ENCODE results near the gene BRF1. TPM values are rescaled to one million over a fixed set of nuclear protein-coding genes. Genes with fewer than 3 reads are reported as not detected.

Gene BRF1
- total and polyA plus RNA-seq, 2 of the 13 experiments (the other 11 are each of a cell fraction or from before 2014, with no cell fraction given), result 5.1 to 11.0 TPM

- TF ChIP-seq RXRA (CRISPR knock-in tag; IDR thresholded peaks at IDR 0.05) (no peak), RELA (CRISPR knock-in tag; IDR thresholded peaks at IDR 0.05) (no peak), ZNF740 (CRISPR knock-in tag; IDR thresholded peaks at IDR 0.05) (no peak)
Observed at GRCh38 chr14:105249182-105250007, 51.4 kb downstream of the BRF1 start (continued).

GRCh38 chr14:105248368-105249181, 52.2 kb downstream of the BRF1 start, which contains the start of gene BTBD6:
TSS of gene BTBD6 (plus strand) at chr14:105248533. CDS start at chr14:105248712, 179 bp downstream.
- CTCF ChIA-PET (ENCODE audit: low intra/inter-chr PET ratio, low total read pairs), result no interaction called here
- ATAC-seq, result no peak
- H3K36me3 ChIP-seq (replicated peaks in 1 of 2; ENCODE audit: control insufficient read depth in 1 of 2, insufficient read depth in 2 of 2, low read length in 2 of 2), result peaks cover 10 to 27% of the 10 kb centered on the region in 2 experiments

More at GRCh38 chr14:105248368-105249181, 52.2 kb downstream of the BRF1 start, which contains the start of gene BTBD6:
- Histone ChIP-seq H3K4me3 (replicated peaks in 1 of 3; ENCODE audit: insufficient read depth in 1 of 3, low read depth in 2 of 3, low read length in 3 of 3) (no peak within 1 kb of the TSS), H3K27ac (ENCODE audit: extremely low read length, insufficient read depth, low read length) (no peak within 1 kb of the TSS), H3K9me3 (ENCODE audit: low read length) (no peaks in the 10 kb centered on the region), H4K20me1 (ENCODE audit: insufficient read depth, low read length) (no peaks in the 10 kb centered on the region), H3K9ac (ENCODE audit: insufficient read depth, low read depth, low read length) (no peak within 1 kb of the TSS), H3K4me1 (ENCODE audit: insufficient read depth, low read length) (no peaks in the 10 kb centered on the region), H3K4me2 (ENCODE audit: low read depth, low read length) (no peak within 1 kb of the TSS), H2AFZ (ENCODE audit: low read length) (no peak within 1 kb of the TSS), H3K79me2 (ENCODE audit: insufficient read depth, low read length) (no peaks in the 10 kb centered on the region), H3K27me3 (ENCODE audit: control insufficient read depth in 1 of 2, insufficient read depth in 2 of 2, low read length in 2 of 2) (no peaks in the 10 kb centered on the region)
- in situ Hi-C loops (cut with HindIII; ENCODE audit: extremely low pct_ligation_motif_present, low pct_unique_long_range_greater_than_20kb) (no loop called here), intact Hi-C loops (cut with micrococcal nuclease; ENCODE audit: unreplicated experiment) (no loop called here)
- no TSS peak for BruUV-seq (replicated peaks)
- 99% methylated on average over 82 of the region's 130 CpGs for WGBS (ENCODE audit: low lambda C conversion rate)
- FAIRE-seq (no peak), DNase-seq (ENCODE audit: low spot score) (no peak)
- TF ChIP-seq STAG1 (CRISPR knock-in tag; IDR thresholded peaks at IDR 0.05), result no peak
- no peak for TF ChIP-seq ATF3 (CRISPR knock-in tag; IDR thresholded peaks at IDR 0.05)
- TF ChIP-seq RNF2 (conservative IDR thresholded peaks at IDR 0.05; ENCODE audit: low read depth), result no peak
- TF ChIP-seq ZNF331 (CRISPR knock-in tag; IDR thresholded peaks at IDR 0.05), result no peak
- no peak for TF ChIP-seq CENPT (CRISPR knock-in tag; IDR thresholded peaks at IDR 0.05; ENCODE audit: low read depth)
- no peak for TF ChIP-seq NFATC3 (CRISPR knock-in tag; IDR thresholded peaks at IDR 0.05)
- TF ChIP-seq ISX (CRISPR knock-in tag; conservative IDR thresholded peaks at IDR 0.05), result no peak
- TF ChIP-seq RBM22 (optimal IDR thresholded peaks at IDR 0.05; ENCODE audit: low read length), result no peak
- TF ChIP-seq, protein P1, sequence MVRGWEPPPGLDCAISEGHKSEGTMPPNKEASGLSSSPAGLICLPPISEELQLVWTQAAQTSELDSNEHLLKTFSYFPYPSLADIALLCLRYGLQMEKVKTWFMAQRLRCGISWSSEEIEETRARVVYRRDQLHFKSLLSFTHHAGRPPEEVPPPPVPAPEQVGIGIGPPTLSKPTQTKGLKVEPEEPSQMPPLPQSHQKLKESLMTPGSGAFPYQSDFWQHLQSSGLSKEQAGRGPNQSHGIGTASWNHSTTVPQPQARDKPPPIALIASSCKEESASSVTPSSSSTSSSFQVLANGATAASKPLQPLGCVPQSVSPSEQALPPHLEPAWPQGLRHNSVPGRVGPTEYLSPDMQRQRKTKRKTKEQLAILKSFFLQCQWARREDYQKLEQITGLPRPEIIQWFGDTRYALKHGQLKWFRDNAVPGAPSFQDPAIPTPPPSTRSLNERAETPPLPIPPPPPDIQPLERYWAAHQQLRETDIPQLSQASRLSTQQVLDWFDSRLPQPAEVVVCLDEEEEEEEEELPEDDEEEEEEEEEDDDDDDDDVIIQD (CRISPR knock-in tag; IDR thresholded peaks at IDR 0.05; ENCODE audit: low read depth), result no peak
- TF ChIP-seq ZNF737 (CRISPR knock-in tag; IDR thresholded peaks at IDR 0.05; ENCODE audit: borderline replicate concordance), result no peak
- no peak for TF ChIP-seq SRSF1 (optimal IDR thresholded peaks at IDR 0.05; ENCODE audit: low read depth, low read length)
- TF ChIP-seq ZNF160 (CRISPR knock-in tag; IDR thresholded peaks at IDR 0.05), result no peak
- TF ChIP-seq MYPOP (CRISPR knock-in tag; IDR thresholded peaks at IDR 0.05), result no peak
- no peak for TF ChIP-seq DMAP1 (CRISPR knock-in tag; IDR thresholded peaks at IDR 0.05)
- no peak for TF ChIP-seq ZNF614 (CRISPR knock-in tag; IDR thresholded peaks at IDR 0.05; ENCODE audit: borderline replicate concordance)
- POLR2A ChIA-PET, result no interaction called here

All from HepG2 (cell line).